ENCODE results near the gene ATP6V0D1.

DNA sequence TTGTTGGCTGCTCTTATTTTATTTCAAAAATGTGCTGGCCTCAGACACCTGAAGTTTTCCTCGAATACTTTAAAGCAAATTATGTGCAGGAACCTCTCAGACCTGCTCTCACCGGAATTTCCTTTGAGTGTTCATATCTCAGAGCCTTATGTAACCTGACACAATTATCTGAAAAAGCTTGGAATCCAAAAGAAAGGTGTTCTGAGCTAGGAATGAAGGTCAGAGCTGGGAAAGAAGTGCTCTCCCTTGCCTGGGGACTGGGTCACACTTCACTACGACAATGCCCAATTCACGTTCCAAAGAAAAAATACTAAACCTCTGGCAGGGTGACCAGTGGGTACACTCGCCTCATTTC is 56.7 kb downstream of the ATP6V0D1 start:
- TF ChIP-seq, protein P1, sequence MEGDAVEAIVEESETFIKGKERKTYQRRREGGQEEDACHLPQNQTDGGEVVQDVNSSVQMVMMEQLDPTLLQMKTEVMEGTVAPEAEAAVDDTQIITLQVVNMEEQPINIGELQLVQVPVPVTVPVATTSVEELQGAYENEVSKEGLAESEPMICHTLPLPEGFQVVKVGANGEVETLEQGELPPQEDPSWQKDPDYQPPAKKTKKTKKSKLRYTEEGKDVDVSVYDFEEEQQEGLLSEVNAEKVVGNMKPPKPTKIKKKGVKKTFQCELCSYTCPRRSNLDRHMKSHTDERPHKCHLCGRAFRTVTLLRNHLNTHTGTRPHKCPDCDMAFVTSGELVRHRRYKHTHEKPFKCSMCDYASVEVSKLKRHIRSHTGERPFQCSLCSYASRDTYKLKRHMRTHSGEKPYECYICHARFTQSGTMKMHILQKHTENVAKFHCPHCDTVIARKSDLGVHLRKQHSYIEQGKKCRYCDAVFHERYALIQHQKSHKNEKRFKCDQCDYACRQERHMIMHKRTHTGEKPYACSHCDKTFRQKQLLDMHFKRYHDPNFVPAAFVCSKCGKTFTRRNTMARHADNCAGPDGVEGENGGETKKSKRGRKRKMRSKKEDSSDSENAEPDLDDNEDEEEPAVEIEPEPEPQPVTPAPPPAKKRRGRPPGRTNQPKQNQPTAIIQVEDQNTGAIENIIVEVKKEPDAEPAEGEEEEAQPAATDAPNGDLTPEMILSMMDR (IDR thresholded peaks at IDR 0.05; ENCODE audit: low read length): no peak
- TF ChIP-seq EZH2 (optimal IDR thresholded peaks at IDR 0.05; ENCODE audit: low read depth, low read length): no peak
